ENCODE data around the gene RHOG. TPM values are rescaled to one million over a fixed set of nuclear protein-coding genes. Genes with fewer than 3 reads are reported as not detected.

RHOG gene
- total RNA-seq, 1 donor from 2014 or later, result 25.0 TPM

DNA sequence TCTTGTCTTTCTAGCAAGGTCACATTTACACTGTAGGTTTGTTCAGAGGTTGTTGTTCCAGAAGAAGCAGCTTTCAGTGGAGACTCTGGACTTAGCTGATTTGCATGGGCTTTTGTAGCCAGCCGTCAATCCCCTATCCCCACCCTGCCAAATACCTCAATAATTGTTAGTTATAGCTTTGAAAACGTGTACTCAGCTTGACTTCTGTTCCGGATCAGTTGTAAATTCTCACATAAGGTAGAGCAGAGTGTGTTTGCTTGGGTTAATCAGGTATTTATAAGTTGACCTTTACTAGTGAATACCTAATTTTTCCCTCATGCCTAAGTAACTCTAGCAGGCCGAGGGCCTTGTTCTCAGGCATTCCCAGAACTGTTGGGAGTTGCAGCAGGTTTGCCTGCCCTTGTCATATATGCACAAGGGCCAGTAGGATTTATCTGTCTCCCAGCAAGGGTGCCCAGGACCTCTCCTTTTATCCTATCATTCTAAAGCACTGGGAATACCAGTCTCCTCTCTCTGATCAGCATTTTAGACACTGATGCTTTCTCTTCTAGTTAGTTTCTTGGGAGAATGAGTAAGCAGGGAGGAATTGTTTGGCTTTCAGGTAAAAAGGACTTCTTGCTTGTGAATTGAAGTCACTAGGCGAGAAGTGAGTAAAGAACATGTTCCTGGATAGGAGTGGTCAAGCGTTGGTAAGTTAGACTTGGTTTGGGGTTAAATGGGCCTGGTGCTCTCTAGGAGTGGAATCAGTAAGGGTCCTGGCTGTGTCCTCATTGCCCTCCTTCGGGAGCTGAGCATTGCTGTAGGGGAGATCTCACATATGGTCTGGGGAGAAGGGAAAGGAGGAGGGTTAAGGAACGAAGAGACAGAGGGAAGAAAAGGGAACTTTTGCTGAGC lies 36.9 kb upstream of the RHOG start:
- DNase-seq (ENCODE audit: low read depth, low spot score), result no peak
- TF ChIP-seq CTCF (conservative IDR thresholded peaks at IDR 0.05), result no peak
- Mint-ChIP-seq H3K36me3 (ENCODE audit: low read depth) (no peaks in the 10 kb centered on the region), H3K27me3 (ENCODE audit: low read depth) (no peaks in the 10 kb centered on the region), H3K4me3 (no peak overlapping the region), H3K4me1 (peaks cover 11% of the 10 kb centered on the region), H3K9me3 (no peaks in the 10 kb centered on the region), H3K27ac (ENCODE audit: unreplicated experiment) (no peak overlapping the region)

- Mint-ChIP-seq H3K27me3 (ENCODE audit: low read depth) (no peaks in the 10 kb centered on the region), H3K9me3 (no peaks in the 10 kb centered on the region), H3K4me3 (no peak overlapping the region), H3K27ac (ENCODE audit: unreplicated experiment) (no peak overlapping the region), H3K4me1 (peaks cover 11% of the 10 kb centered on the region), H3K36me3 (ENCODE audit: low read depth) (no peaks in the 10 kb centered on the region)
- TF ChIP-seq CTCF (conservative IDR thresholded peaks at IDR 0.05), result no peak
- no peak for DNase-seq (ENCODE audit: low read depth, low spot score)
These were observed 35.9 kb upstream of the RHOG start for GRCh38 chr11:3876613-3877012.

GRCh38 chr11:3873712-3874349 lies 33.1 kb upstream of the RHOG start:
- no peak for TF ChIP-seq CTCF (conservative IDR thresholded peaks at IDR 0.05)
- no peaks in the 10 kb centered on the region for H3K9me3 Mint-ChIP-seq
- no peaks in the 10 kb centered on the region for H3K36me3 Mint-ChIP-seq (ENCODE audit: low read depth)
- DNase-seq (ENCODE audit: low read depth, low spot score), result no peak
- H3K27me3 Mint-ChIP-seq (ENCODE audit: low read depth), result no peaks in the 10 kb centered on the region
- H3K4me3 Mint-ChIP-seq, result no peak overlapping the region
- H3K27ac Mint-ChIP-seq (ENCODE audit: unreplicated experiment), result no peak overlapping the region
- peaks cover 5% of the 10 kb centered on the region for H3K4me1 Mint-ChIP-seq

GRCh38 chr11:3867209-3868091 lies 26.7 kb upstream of the RHOG start:
- peaks cover 8% of the 10 kb centered on the region for H3K4me1 Mint-ChIP-seq
- no peaks in the 10 kb centered on the region for H3K36me3 Mint-ChIP-seq (ENCODE audit: low read depth)
- H3K27ac Mint-ChIP-seq (ENCODE audit: unreplicated experiment), result peak overlapping the region; percentile 47
- no peaks in the 10 kb centered on the region for H3K27me3 Mint-ChIP-seq (ENCODE audit: low read depth)
- no peak for TF ChIP-seq CTCF (conservative IDR thresholded peaks at IDR 0.05)
- no peak for DNase-seq (ENCODE audit: low read depth, low spot score)
- no peak overlapping the region for H3K4me3 Mint-ChIP-seq
- no peaks in the 10 kb centered on the region for H3K9me3 Mint-ChIP-seq

- Mint-ChIP-seq H3K27ac (ENCODE audit: unreplicated experiment) (no peak overlapping the region), H3K9me3 (no peaks in the 10 kb centered on the region), H3K36me3 (ENCODE audit: low read depth) (no peaks in the 10 kb centered on the region), H3K4me3 (no peak overlapping the region), H3K4me1 (peaks cover 8% of the 10 kb centered on the region), H3K27me3 (ENCODE audit: low read depth) (no peaks in the 10 kb centered on the region)
- no peak for DNase-seq (ENCODE audit: low read depth, low spot score)
- no peak for TF ChIP-seq CTCF (conservative IDR thresholded peaks at IDR 0.05)
These were observed 26.1 kb upstream of the RHOG start for GRCh38 chr11:3866836-3867208.

Data from neural crest cell (in vitro differentiated cells).